GM19455 (cell line): Measurements from ENCODE around the gene DLEU7.

Experiments
- ATAC-seq: cut with Tn5 transposase; IDR thresholded peaks from one replicate; pipeline ENCODE4 v1.9.1; 2021; ENCODE audit not compliant: unreplicated experiment

The DLEU7 gene

DNA sequence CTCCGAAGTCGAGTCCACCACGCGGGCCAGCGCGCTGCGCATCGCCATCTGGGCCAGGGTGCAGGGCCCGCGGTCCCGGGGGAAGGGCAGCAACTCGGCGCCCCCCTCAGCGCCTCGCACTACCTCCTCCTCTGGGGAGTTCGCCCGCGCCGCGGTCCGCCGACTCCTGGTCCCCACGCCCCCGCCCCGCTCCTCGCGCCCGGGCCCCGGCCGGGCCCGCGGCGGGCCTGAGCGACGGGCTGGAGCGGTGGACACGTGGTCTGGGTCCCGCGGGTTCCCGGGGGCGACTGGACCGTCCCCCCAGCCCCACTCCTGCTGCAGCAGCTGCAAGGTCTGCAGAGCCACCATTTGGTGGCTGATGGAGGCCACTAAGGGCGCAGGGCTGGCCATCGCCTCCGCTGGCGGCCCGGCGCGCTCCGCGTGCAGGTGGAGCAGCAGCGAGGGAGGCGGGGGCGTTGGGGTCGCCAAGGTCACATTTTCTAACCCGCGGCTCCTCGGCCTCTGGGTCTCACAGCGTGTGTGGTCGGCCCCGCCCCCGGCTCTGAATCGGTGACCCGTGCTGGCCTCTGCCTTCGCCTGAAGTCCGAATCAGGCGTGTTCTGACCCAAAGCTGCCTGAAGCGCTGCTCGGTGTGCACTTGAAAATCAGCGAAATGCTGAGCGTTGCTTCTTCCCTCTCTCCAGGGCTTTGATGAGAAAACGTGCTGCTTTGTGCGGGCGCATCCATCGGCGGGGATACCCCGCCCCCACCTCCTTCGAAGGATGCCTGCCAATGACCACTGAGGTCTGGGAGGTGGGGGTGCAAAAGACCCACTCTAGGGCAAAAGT lies at the start of gene DLEU7:
Gene DLEU7 (minus strand): TSS at position 436 of the 827 bp plus-strand sequence. CDS start 46 bp downstream, at position 390.
- ATAC-seq = no peak

GRCh38 chr13:50892210-50892944 lies 48.9 kb upstream of the DLEU7 start:
- no peak for ATAC-seq

DNA sequence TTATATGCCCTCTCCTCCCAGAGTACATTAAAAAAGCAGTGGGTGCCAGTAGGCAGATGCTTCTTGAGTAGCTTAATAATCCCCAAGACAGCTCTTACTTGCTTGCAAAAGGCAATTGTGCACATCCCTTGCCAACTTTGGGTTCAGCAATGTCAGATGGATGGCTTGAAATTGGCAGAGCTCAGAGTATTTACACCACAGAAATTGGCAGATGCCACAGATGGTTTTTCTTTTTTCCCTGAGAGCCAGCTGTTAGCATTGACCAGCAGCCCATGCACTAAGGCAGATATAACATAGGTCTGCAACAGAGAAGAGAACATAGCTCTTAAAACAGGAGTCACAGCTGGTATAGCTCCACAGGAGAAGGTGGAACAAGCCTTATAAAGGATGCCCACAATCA lies 47.7 kb upstream of the DLEU7 start:
- ATAC-seq = no peak

- ATAC-seq = no peak
Measured at GRCh38 chr13:50889317-50889716, 45.8 kb upstream of the DLEU7 start.

- no peak for ATAC-seq
Measured at GRCh38 chr13:50888362-50888761, 44.9 kb upstream of the DLEU7 start.

GRCh38 chr13:50887151-50887550 lies 43.7 kb upstream of the DLEU7 start:
- no peak for ATAC-seq

DNA sequence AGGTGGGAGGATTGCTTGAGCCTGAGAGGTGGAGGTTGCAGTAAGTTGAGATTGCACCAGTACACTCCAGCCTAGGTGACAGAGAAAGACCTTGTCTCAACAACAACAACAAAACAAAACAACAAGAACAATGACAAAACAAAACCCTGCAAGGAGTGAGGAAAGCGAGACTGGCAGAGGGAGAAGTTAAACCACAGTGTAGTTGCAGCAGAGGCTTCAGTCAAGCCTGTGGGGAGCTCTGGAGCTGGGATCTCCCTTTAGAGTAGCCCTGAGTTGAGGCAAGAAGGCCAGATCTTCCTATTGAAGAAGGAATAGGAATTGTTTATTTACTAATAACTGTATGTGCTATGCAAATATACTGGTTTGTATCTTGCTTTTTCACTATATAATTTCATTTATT lies 40.8 kb upstream of the DLEU7 start:
- no peak for ATAC-seq

GRCh38 chr13:50883728-50884127 lies 40.2 kb upstream of the DLEU7 start:
- no peak for ATAC-seq

DNA sequence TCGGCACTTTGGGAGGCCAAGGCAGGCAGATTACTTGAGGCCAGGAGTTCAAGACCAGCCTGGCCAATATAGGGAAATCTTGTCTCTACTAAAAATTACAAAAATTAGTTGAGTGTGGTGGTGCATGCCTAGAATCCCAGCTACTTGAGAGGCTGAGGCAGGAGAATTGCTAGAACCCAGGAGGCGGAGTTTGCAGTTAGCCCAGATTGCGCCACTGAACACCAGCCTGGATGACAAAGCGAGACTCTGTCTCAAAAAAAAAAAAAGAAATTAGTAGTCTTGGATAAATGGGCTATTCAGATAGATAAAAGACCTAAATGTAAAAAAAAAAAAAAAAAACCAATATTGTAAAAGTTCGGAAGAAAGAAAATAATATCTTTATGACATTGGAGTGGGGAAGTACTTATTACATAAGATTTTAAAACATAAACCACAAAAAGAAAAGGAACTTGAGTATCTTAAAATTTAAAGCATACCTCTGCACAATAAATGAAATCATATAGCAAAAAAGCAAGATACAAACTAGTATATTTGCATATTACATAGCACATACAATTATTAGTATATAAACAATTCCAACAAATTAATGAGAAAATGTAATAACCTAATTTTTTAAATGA lies 39.4 kb upstream of the DLEU7 start:
- no peak for ATAC-seq

DNA sequence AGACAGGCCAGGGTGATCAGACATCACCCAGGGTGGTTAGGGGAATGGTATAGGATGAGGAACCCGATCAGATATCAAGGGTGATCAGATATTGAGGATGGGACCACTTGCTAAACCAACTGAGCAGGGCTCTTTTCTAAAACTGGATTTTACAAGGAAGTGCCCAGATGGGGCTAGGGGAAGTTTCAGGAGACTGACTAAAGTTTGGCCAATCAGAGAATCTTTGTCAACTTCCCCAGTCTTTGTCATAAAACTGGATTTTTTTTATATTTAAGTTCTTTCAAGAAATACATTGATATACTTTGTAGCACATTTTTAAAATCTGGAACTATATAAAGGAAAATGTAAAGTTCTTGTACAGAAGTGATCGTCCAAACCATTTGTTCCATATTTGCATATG lies 30.5 kb upstream of the DLEU7 start:
- no peak for ATAC-seq

DNA sequence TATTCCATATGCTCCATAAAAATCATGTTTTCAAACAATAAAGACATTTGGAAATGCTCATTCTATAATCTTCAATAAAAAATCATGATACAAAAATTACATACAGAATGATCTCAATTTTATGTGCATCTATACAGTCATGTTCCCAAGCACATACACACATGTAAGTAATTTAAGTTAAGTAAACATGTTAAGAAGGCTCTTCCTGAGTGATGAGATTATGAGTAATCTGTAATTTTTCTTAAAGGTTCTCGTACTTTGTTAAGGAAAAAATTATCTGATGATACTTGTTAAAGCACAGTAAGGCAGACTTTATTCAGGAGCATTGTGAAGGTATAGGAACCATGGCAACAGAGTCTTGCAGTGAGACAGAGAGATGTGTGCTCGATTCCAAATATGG lies 30.0 kb upstream of the DLEU7 start:
- ATAC-seq = no peak

GRCh38 chr13:50871405-50871804 lies 27.9 kb upstream of the DLEU7 start:
- no peak for ATAC-seq

DNA sequence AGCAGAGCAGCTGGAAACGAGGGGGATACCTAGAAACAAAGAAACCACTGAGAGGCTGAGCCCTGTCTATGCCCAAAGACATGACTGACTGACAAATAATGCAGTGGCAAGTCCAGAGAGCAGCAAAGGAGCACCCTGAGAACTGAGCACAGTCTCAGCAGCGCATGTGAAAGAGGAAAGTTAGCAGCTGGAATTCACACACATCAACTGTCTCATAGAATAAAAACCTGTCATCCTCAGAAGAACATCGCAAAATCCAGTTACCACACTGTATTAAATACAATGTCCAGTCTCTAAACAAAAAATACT lies 24.1 kb upstream of the DLEU7 start:
- no peak for ATAC-seq

DNA sequence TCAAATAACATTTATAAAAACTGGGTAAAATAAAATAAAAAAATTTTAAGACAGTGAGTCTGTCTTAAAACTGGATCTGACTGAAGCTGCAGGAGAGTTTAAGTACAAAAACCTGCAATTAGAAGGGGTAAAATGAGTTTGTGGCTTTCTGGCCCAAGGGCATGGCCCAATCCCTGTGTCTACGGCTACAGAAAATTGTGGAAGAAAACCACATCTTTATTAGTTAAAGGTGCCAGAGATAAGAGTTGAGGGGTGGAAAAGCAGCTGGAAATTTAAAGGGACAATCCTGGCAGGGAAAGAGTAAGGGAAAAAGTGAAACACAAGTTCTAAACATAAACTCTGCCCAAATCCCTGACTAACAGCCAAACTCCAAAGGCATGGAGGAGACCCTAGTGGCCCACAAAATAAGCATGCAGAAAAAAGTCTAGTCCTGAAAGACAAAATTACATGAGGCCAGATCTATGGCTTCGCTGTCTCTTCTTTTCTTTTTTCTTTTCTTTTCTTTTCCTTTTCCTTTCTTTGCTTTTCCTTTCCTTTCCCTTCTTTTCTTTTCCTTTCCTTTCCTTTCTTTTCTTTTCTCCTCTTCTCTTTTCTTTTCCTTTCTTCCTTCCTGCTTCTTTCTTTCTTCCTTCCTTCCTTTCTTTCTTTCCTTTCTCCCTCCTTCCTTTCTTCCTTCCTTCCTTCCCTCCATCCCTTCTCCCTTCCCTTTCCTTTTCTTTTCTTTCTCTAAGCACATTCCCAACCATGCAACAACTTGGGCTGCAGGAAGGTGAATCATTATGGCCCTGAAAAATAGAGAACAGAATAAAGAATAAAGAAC lies 23.5 kb upstream of the DLEU7 start:
- ATAC-seq = no peak

DNA sequence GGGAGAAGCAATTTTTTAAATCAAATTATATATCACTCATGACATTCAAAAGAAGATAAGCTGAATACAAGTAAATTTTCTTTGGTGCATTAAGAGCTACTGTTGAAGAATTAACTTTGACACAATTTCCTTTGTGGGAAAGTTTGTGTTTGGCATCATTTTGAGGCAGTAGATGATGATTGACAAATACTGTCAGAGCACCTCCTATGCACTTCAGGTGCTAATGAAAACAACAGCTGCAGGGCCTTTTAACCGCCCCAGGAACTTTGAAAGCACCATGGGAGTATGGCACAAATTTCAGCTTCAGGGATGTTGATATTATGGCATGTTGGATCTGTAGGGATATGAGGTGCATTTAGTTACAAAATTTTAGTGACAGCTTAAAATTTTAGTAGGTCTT lies 21.0 kb upstream of the DLEU7 start:
- ATAC-seq = no peak

DNA sequence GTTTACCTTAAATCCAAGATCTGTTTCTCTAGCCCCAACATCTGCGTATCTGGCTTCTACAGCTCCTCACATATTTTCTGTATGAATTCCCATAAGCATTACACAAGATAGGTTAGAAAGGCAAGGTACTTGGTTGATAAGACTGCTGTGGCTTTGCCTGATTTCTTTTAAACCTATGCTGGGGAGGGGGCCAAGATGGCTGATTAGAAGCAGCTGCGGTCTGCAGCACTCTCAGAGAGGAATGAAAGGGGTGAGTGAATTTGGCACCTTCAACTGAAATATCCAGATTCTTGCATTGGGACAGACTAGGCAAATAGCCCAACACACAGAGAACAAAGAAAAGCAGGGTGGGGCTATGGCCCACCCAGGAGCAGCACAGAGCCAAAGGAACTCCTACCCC lies 12.2 kb upstream of the DLEU7 start:
- ATAC-seq = no peak

GRCh38 chr13:50850445-50850844 lies 7.0 kb upstream of the DLEU7 start:
- ATAC-seq = no peak

DNA sequence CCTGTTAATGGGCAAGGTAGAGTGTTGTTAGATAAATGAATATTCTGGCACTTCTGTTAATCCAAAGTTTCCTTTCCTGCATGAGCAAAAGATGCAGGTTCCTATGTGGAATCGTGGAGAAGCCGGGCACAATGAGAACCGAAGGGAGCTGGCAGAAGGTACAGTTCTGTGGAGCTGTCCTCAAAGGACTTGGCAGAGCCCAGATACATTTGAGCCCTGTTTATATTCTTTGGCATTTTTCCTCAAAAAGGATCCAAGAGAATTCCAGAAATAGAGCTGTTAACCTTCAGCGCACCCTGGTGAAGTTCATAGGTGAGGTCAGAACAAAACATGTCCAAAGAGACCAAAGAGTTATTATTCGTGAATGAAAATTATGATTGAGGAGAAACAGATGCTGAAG lies 4.0 kb upstream of the DLEU7 start:
- no peak for ATAC-seq

DNA sequence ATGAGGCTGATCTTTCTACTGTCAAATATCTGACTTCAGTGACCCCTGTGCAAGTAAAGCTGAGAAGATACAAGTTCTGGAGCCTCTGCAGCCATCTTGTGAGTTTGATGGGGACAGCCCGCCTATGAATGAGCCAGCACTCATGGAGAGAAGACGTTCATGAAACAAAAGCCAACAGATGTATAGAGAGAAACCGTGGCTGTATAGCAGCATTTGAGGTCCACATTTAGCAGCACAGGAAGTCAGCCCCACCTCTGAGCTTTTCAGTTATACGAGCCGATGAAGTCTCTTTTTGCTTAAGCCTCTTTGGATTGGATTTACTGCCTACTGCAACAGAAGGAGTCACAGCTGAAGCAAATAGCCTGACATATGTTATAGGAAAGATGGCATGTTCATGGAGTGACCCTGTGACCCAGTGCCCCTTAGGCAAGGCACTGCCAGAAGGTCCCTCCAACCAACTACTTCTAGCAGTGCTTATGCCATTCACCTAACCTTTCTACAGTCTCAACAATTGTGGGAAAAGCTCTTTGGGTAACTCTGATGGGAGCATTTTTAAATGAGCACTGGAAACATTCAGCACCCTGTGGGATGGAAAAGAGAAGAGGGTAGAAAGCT lies 3.5 kb upstream of the DLEU7 start:
- ATAC-seq = no peak

- ATAC-seq = no peak
Measured at GRCh38 chr13:50845211-50845610, 1.7 kb upstream of the DLEU7 start.
